H54 (cell line): ENCODE results near the gene LRMDA.

Source experiments
- DNase-seq: peaks from one replicate; pipeline ENCODE4 v3.0.0; 2011; ENCODE audit warnings: low spot score, mixed read lengths; ENCODE audit not compliant: insufficient read length
- FAIRE-seq: peaks from 3 replicates; lab custom pipeline; 2011; peaks lifted over from hg19 to GRCh38; lab: Jason Lieb, UNC
- POLR2A ChIP-seq: IDR thresholded peaks from 2 replicates; pipeline ENCODE4 v1.6.1; 2011; ENCODE audit warnings: low read depth, mild to moderate bottlenecking, low read length

The LRMDA gene

DNA sequence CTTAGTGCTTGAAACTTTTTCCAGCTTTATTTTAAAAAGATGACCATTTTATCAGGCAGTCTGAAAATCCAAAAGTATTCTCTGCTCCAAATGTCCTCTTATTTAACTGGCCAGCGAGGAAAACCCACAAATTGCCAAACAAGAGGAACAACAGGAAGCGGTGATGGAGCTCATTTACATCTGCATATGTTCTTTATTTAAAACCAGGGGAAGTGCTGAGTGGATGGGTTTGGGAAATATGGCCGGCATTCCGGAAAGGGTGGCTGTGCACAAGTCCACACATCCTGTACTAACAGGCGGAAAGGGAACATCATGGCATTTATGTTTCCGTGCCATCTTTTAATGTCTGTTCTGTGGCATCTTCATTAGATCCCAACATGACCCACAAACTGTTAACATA, 974.5 kb downstream of the LRMDA start:
- DNase-seq (no peak), FAIRE-seq (no peak)
- TF ChIP-seq POLR2A: no peak

DNA sequence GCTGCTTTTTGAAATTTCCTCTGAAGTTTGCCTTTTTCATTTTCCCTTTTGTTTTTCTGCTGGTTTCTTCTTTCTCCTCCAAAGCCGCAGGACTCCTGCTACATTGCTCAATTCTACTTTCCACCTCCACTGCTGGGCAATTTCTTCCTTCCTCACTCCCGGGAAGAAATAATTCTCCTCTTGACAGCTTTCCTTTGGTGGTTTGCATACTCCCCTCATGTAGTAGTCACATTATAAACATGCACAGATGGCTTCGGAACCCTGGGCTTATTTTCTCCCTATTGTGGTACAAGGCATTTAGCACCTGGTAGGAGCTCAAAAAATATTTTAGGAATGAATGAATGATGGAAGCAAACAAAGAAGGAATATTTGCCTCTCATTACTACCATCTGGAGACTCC, 977.2 kb downstream of the LRMDA start:
- no peak for TF ChIP-seq POLR2A
- DNase-seq: no peak
- no peak for FAIRE-seq

DNA sequence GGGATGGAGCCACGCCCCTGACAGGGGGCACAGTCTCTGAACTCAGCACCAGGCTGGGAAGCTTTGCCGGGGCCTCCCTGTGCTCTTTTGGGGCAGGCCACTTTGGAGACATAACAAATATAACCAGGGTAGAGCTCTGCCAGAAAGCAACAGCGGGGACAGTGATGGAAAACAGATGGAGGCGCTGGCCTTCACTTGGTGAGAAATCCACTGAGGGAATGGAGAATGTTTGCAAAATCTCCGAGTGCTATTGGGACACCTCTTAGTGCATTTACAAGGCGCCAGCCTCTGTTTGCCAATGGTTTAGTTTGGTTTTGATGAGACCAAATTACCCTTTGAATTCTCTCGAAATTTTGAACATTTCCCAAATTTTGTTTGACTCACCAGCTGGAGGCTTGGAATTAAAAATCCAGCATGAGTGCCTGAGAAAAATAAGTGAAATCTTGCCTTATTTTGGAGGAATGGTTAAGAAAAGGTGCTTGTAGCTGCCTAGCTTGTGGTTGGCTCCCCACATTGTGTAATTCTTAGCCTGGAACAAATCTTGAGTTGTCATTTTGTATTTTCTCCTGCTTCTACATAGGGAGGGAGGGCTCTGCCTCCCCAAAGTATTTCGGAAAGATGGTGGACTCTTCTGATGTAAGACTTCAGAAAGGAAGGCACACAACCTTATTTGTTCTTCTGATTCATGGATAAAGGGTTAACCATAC, 980.5 kb downstream of the LRMDA start:
- DNase-seq (no peak), FAIRE-seq (no peak)
- no peak for TF ChIP-seq POLR2A

DNA sequence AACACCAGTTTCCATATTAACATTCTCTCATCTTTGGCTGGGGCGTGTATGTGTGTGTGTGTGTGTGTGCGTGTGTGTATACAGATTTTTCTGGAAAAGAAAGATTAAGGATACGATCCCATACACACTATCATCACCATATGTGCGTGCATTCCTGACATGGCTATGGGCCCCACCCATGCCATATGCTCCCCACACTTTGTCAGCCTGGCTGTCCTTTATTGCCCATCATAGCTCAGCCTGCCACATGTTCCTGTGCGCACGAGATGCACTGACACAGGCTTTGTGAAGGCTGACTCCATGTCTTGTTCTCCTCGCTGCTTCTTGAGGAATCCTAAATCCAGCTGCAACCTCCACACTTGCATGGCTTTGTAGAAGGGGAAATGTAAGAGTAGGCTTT, 984.1 kb downstream of the LRMDA start:
- no peak for TF ChIP-seq POLR2A
- DNase-seq (no peak), FAIRE-seq (no peak)

DNA sequence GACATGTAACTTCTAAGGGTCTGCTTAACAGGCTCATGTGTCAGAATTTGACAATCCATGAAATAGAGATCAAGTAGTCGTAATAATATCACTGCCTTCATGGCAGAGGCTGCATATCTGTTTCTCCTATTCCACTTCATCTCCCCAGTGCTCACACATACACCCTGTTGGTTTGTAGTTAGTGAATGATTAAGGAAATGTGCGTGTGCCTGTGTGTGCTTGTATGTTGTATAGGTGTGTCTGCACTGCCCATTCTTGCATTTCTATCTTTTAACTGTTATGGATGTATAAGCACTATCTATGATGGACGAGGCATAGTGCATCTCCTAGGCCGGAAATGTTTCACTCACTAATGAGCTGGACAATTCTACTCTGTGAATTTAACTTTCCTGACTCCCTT, 985.2 kb downstream of the LRMDA start:
- no peak for DNase-seq
- no peak for FAIRE-seq
- no peak for TF ChIP-seq POLR2A

DNA sequence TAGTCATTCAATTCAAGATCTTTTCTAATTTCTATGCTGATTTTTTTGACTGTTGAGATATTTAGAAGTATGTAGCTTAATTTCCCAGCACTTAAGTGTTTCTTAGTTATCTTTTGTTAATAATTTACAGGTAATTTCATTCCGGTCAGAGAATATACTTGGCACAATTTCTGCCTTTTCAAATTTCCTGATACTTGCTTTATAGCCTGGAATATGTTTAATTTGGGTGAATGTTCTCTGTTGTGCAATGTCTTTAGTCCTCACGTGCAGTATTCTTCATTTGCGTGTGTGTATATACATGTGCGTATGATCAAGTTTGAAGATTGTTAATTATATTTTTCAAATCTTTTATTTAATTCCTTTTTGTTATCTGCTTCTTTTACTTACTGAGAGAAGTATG, 989.3 kb downstream of the LRMDA start:
- TF ChIP-seq POLR2A: no peak
- FAIRE-seq: no peak

DNA sequence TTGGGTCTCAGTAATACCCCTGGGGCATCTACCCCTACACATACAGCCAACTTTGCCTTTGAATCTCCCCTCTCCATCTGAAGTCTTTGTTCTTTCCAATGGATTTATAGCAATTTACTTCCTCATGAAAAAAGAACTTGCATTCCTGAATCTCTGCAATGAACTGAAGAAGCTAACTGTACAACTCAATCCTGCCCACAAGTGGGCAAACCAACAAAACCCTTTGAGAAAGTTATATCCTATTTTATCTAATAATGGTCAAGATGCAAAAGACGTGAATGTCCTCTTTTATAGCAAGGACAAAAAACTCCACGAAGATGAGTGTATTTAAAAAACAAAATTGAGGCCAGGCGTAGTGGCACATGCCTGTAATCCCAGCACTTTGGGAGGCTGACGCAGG, 991.3 kb downstream of the LRMDA start:
- DNase-seq (no peak), FAIRE-seq (no peak)
- TF ChIP-seq POLR2A: no peak

More for the DNA sequence above, 989.3 kb downstream of the LRMDA start:
- no peak for DNase-seq

DNA sequence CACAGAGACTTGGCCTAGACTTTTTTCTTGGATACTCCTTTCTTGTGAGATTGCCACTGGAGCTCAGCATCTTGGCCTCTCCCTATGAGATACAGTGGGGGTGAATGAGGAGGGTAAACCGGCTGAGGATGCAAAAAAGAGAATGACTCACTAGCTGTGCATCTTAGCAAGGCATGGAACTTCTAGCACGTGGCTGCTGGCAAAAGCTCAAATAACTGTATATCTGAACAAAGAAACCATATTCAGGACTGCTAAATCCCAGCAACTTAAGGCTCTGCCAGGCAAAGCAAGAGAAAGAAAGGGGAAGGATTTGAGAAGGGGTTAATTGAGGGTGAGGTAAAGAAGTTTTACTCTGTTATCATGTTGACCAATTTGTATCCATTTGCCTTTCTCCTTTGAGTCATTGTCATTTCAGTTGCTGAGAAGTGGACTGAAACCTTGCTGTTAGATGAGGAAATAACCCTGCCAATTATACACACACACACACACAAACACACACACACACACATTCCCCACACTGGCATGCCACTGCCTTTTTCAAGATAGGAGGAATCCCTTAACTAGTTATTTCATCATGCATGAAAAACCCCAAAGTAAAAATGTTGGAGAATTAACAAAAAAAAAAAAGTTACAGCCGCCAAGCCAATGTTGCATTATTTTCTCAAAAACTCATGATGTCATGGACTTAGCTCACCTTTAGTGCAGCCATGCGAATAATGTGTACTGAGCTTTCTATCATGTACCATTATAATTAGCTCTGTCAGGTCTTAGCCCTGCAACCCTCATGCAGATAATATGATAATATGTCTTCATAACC, 997.3 kb downstream of the LRMDA start:
- DNase-seq (peak; percentile 31), FAIRE-seq (peak; percentile 94)
- no peak for TF ChIP-seq POLR2A

DNA sequence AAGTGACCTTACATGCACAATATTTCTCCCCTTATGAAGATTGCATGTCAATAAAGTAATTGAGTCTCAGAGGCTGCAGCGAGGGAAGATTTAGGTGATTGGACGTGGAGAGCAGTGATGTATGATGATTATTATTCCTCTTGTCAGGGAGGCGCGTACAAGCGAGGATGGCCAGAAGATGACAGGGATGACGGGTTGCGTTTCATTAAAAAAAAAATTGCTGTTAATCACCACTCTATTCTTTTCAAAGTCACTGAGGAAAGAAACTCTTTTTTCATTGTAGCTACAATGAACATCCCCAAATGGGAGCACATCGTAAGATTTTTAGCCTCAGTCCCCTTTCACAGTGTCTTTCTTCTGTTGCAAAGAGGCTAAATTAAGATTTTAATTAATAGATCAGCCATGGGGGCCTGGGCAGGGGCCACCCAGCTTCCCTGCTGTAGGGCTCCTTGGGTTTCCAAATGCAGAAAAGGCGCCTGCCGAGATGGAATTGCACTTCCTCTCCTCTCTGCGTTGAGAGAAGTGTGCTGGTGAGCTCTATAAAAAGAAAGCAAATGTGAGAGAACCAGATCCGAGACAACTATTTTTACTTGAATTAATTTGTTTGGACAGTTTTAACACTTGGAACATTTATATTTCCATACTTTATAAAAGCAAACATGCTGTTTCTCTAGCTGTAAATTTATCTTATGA, 998.1 kb downstream of the LRMDA start:
- FAIRE-seq: no peak
- TF ChIP-seq POLR2A: no peak
- DNase-seq: no peak

DNA sequence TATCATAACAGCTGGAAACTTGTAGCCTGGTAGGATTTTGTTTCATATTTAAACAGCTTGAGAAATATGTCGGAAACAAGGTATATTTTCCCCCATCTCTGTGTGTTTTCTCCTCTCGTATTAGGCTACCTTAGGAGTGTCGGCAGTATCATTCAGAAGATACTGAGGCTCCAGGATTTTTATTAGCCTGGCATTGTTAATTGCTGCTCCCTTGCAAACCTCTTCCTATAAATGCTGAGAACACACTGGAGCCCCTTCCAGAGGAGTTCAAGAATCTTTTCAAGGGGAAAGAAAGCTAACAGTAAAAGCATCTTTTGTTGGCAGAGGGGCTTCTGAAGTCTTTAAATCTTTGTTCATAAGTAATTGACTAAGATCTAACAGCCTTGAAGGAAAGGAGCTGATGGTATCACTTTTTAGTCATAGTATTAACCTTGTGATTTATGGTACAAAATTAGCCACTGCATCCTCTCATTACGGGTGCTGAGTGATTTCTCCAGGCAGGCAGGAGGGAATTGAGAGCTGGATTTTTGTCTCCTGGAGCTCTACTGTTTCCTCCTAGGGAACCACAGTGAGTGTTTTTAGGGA, 998.7 kb downstream of the LRMDA start:
- FAIRE-seq (no peak), DNase-seq (no peak)
- TF ChIP-seq POLR2A: no peak

DNA sequence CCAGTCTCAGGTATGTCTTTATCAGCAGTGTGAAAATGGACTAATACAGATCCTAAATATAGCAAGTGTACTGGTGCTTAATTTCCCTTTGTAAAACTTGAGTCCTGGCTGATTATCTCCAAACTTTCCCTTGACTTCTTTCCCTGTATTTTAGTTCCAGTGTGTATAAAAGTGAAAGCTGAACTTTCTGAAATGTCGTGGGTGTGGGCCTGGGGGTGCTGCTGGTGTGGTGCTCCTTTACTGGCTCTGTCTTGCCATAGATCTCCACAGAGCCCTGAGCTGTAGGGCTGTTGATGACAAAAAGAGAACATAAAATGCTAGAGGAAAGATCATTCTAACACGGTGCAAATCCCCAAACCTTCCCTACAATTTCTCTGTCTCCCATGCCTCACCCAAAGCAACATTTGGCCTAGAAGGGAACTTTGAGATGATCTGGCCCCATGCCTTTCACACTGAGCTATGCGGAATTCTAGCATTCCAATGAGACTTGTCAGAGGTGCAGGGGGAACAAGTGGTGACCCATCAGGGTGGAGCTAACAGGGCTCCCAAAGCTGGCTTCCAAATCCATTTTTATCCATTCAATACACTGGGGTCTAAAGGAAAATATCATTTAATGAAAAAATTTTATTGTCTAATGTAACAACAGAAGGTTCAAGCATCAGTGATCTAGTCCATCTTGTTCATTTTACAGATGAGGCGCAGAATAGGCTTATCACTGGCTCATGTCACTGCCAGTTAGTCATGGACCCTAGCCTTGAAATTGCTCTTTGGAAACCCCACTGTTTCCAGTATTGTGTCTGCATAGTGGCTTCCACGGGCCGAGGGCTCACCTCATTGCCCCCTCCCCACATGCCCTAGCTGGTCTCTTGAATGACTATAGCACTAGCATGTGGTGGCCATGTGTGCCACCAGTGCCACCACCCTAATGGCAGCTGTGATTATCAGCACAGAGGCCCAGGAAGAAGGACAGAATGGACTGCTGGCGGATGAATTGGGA, 1000.9 kb downstream of the LRMDA start:
- DNase-seq (peak; percentile 65), FAIRE-seq (peak; percentile 98)
- TF ChIP-seq POLR2A: no peak

DNA sequence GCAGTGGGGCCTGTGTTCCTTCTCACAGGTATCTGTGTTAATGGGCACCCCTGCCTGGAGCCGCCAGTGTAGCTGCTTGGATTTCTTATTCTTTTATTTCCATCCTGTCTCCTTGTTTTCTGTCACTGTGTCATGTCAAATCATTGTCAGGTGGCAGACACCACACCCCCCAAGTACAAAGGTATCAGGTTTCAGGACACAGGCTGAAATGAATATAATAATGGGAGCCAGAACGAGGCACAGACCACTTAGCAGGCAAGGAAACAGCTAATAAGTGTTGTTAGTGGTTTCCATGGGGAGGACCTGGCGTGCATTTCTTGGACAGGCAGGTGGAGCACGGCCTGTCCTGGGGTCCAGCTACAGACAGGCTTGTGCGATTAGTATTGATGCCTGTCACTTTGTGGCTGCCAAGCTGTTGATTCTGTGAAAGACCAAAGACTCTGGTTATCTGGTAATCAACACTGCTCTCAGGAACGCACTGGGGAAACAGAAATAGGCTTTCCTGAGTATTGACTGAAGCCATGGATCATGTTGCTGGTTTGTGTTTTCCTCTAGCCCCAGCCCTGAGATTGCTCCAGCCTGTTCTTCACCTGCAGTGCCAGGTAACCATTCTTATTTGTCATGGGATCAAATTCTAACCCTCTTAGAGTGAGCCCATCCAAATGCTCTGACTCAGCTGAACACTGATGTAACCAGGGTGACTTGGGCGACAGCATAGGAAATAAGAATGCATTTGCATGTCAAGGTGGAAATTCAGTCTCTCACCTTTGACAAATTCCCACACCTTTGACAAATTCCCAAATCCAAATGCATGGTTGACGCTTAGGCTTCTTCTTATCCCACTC, 1002.0 kb downstream of the LRMDA start:
- DNase-seq (no peak), FAIRE-seq (peak; percentile 66)
- no peak for TF ChIP-seq POLR2A
